Thyroid gland (tissue), 4 donors: ENCODE data around the gene WWP2.

Experiments used
- CTCF ChIP-seq, 6 experiments: fragments of 200-600 bp in 3 of 6; fragments of 450-650 bp in 3 of 6; sonication (generic) in 3 of 6; IDR thresholded peaks; one replicate each; pipeline ENCODE4 v1.5.1; 2016 to 2019; ENCODE audit warnings: antibody characterized with exemption in 6 of 6, mild to moderate bottlenecking in 2 of 6, inconsistent platforms in 1 of 6, moderate library complexity in 1 of 6
- POLR2A ChIP-seq, 2 donors: fragments of 450-650 bp; IDR thresholded peaks; one replicate each; pipeline ENCODE4 v1.6.1; 2017; ENCODE audit warnings: antibody characterized with exemption in 2 of 2, mild to moderate bottlenecking in 2 of 2, moderate library complexity in 1 of 2

- TF ChIP-seq CTCF (IDR thresholded peaks at IDR 0.05) = no peak
- no peak for TF ChIP-seq POLR2A (IDR thresholded peaks at IDR 0.05)
These were observed 9.5 kb downstream of the WWP2 start for GRCh38 chr16:69771651-69771967.
